GM19328 (cell line): Measurements from ENCODE around the gene FXR2.

Experiments
- ATAC-seq: cut with Tn5 transposase; IDR thresholded peaks from one replicate; pipeline ENCODE4 v1.9.1; 2021; ENCODE audit warnings: mild to moderate bottlenecking, moderate library complexity; ENCODE audit not compliant: unreplicated experiment

FXR2 gene

GRCh38 chr17:7552621-7553051 is 62.1 kb downstream of the FXR2 start:
- no peak for ATAC-seq

- ATAC-seq, result no peak
These were observed 63.3 kb downstream of the FXR2 start for GRCh38 chr17:7551396-7551795.

DNA sequence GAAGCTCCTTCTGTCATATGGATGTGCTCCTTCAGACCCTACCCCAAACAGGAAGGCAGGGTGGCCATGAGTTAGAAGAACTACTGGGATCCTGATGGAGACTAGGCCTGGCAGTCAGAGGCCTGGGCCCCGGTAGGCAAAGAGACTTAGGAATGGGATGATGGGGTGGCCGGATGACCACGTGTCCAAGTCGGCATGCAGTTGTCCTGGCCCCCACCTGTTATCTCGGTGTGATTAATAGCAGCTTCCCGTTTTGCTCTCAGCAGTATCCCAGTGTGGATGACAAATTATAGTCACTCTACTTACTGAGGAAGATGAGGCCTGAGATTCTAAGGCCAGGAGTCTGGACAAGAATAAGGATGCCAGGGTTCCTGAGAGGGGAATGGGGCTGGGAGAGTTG is 64.4 kb downstream of the FXR2 start:
- ATAC-seq, result no peak

DNA sequence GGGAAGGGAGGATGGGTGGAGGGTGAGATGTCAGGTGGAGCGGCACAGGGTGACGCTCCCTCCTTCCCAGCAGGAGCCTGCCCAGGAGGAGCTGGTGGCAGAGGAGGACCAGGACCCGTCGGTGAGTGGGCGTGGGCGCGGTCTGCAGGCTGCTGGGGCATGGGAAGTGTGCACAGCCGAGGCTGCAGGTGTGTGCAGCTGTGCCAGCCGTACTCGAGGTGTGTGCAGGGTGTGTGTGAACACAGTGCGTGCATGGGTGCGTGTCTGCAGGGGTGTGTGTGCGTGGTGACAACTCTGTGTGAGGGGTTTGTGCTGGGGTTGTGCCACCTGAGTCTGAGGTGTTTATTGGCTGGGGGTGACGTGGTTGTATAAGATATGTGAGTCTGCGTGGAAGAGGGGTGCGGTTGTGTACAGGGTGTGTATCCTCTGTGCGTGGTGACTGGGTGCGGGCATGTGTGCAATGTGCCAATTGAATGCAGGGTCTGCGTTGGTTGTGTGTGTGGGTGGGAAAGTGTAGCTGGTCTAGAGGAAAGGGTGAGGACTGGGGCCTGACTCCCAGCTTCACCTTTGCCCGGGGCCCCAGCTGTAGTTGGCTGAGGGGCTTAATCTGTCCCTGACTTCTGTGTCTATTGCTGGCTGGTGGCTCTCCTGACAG is 65.2 kb downstream of the FXR2 start:
- no peak for ATAC-seq

DNA sequence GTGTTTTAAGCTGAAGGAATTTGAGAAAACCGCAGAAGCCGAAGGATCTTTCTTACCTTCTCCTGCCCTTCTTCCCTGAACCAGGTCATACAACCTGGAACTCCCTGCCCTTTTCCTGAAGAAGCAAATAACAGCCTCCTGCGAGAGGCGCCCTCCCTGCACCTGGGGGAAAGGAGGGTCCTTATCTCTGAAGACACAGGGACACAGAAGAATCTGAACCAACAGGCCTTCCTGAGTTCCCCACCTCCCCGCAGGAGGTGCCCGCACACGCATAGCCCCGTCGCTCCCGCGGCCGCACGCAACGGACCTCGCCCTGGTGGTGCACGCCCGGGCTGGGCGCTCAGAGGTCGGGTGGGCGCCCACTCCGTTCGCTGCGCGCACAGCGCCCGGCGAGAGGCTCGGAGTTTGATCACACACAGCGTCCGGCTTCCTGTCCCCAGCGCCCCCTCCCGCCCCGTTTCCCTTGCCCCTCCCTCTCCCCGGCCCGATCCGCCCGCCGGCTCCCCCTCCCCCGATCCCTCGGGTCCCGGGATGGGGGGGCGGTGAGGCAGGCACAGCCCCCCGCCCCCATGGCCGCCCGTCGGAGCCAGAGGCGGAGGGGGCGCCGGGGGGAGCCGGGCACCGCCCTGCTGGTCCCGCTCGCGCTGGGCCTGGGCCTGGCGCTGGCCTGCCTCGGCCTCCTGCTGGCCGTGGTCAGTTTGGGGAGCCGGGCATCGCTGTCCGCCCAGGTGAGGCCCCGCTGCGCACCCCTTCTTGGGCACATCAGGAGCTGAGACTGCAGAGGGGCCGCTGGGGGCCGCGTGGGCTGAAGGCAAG is 65.9 kb downstream of the FXR2 start, which contains the start of gene TNFSF12:
TNFSF12 (plus strand) TSS at position 474 of the 816 bp plus-strand sequence; CDS start at position 570, 96 bp downstream.
- no peak for ATAC-seq

DNA sequence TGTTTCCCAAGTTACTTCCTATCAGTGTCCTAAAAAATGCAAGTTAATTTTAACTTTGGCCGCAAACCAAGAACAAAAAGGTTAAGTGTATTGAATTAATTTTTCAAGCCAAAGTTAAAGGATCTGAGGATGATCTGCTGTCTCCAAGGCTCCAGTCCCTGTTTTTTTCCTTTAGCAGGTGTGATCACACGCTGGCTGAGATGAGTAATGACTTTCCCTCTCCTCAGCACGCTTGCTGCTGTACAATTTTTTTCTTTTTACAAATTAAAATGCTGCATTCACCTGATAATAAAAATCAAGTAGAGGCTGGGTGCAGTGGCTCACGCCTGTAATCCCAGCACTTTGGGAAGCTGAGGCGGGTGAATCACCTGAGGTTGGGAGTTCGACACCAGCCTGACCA is 69.8 kb downstream of the FXR2 start:
- ATAC-seq, result no peak
